K562 (cell line): ENCODE results near the gene TTC9B. TPM values are rescaled to one million over a fixed set of nuclear protein-coding genes. Genes with fewer than 3 reads are reported as not detected.

Experiments
- ATAC-seq: fragments of 200-7000 bp; cut with Tn5 transposase; 3 replicates; pipeline ENCODE4 v1.9.1; 2020; ENCODE audit warnings: moderate library complexity
- BruUV-seq: library from RNA; stranded (reverse); fragments of 400-500 nt; replicated peaks from 2 replicates; lab custom pipeline; 2021; lab: Mats Ljungman, UMichigan
- CTCF ChIA-PET: fragments of 300-600 bp; formaldehyde crosslinking; extraction: SDS; loops from one replicate; lab custom pipeline; 2021; ENCODE audit warnings: low intra/inter-chr PET ratio; lab: Yijun Ruan, JAX
- POLR2A ChIA-PET: fragments of 300-600, 350-650 bp; sonication (Branson Sonifier 250); formaldehyde crosslinking; extraction: SDS; loops from one replicate; lab custom pipeline; 2021; ENCODE audit warnings: antibody characterized with exemption, inconsistent platforms; lab: Yijun Ruan, JAX
- DNase-seq, 4 experiments: peaks; one replicate each; pipeline versions ENCODE4 v3.0.0 to v3.0.0-alpha.2; 2011 to 2018; ENCODE audit warnings: low spot score in 3 of 4, mixed read lengths in 3 of 4; ENCODE audit errors: extremely low read depth in 1 of 4
- FAIRE-seq: peaks from 2 replicates; lab custom pipeline; 2011; peaks lifted over from hg19 to GRCh38; lab: Jason Lieb, UNC
- H2AFZ ChIP-seq: 2 replicates; pipeline ENCODE4 v1.6.0; 2011; ENCODE audit warnings: low read depth, low read length, control low read depth, inconsistent platforms
- H3K27ac ChIP-seq: fragments of 200-600 bp; 3 replicates; pipeline ENCODE4 v1.8.0; 2011; ENCODE audit warnings: low read depth, mild to moderate bottlenecking, control low read depth, inconsistent platforms, low read length, moderate library complexity, mixed read lengths; ENCODE audit errors: extremely low read depth
- H3K27me3 ChIP-seq, 2 experiments: fragments of 300-600 bp in 1 of 2; 2 replicates in 1 of 2; 3 replicates in 1 of 2; pipeline versions ENCODE4 v1.6.0 to v1.8.0; 2011; ENCODE audit warnings: inconsistent platforms in 2 of 2, low read length in 2 of 2, mild to moderate bottlenecking in 1 of 2, mixed read lengths in 1 of 2, moderate library complexity in 1 of 2; ENCODE audit not compliant: control insufficient read depth in 2 of 2, insufficient read depth in 2 of 2
- H3K36me3 ChIP-seq: fragments of 300-600 bp; 3 replicates; pipeline ENCODE4 v1.8.0; 2011; ENCODE audit warnings: mild to moderate bottlenecking, low read length, inconsistent platforms; ENCODE audit not compliant: control insufficient read depth, insufficient read depth
- H3K4me1 ChIP-seq, 2 experiments: fragments of 200-600 bp in 1 of 2; replicated peaks in 1 of 2; 2 replicates in 1 of 2; 3 replicates in 1 of 2; pipeline versions ENCODE4 v1.5.1 to v1.8.0; 2011; ENCODE audit warnings: inconsistent platforms in 2 of 2, low read length in 2 of 2, mild to moderate bottlenecking in 1 of 2, mixed read lengths in 1 of 2, moderate library complexity in 1 of 2; ENCODE audit not compliant: control insufficient read depth in 2 of 2, insufficient read depth in 2 of 2
- H3K4me2 ChIP-seq: 2 replicates; pipeline ENCODE4 v1.6.1; 2011; ENCODE audit warnings: low read length, control low read depth, inconsistent platforms, mixed read lengths; ENCODE audit not compliant: insufficient read depth
- H3K4me3 ChIP-seq: fragments of 200-600 bp; sonication (generic), shearing (Covaris generic); 2 replicates; pipeline ENCODE4 v1.5.1; 2016; ENCODE audit warnings: control low read depth, inconsistent platforms
- H3K79me2 ChIP-seq: fragments of 200-600 bp; 3 replicates; pipeline ENCODE4 v1.8.0; 2011; ENCODE audit warnings: low read length, inconsistent platforms; ENCODE audit not compliant: control insufficient read depth, insufficient read depth
- H3K9ac ChIP-seq, 2 experiments: 2 replicates each; pipeline versions ENCODE4 v1.6.0 to v1.6.1; 2011; ENCODE audit warnings: low read depth in 2 of 2, low read length in 2 of 2, control low read depth in 1 of 2, inconsistent platforms in 1 of 2, mild to moderate bottlenecking in 1 of 2, mixed read lengths in 1 of 2; ENCODE audit not compliant: insufficient read depth in 1 of 2
- H3K9me1 ChIP-seq: one replicate; pipeline ENCODE4 v1.6.0; 2011; ENCODE audit warnings: inconsistent platforms, mild to moderate bottlenecking, low read length, moderate library complexity; ENCODE audit not compliant: control insufficient read depth, insufficient read depth
- H3K9me3 ChIP-seq: replicated peaks from 2 replicates; pipeline ENCODE4 v1.5.1; 2011; ENCODE audit warnings: low read depth, low read length, inconsistent platforms; ENCODE audit not compliant: control insufficient read depth, insufficient read depth
- H4K20me1 ChIP-seq: replicated peaks from 2 replicates; pipeline ENCODE4 v1.6.1; 2011; ENCODE audit warnings: low read length, inconsistent platforms, mixed read lengths; ENCODE audit not compliant: control insufficient read depth, insufficient read depth
- CBX1 ChIP-seq: sonication (generic); IDR thresholded peaks from 2 replicates; pipeline ENCODE4 v1.6.1; 2016; ENCODE audit warnings: antibody characterized with exemption, low read depth, mild to moderate bottlenecking
- CREM ChIP-seq: IDR thresholded peaks from 2 replicates; pipeline ENCODE4 v1.6.1; 2014; ENCODE audit warnings: antibody characterized with exemption, low read depth
- FOXJ2 ChIP-seq: fragments of 200-800 bp; sonication (Bioruptor generic); IDR thresholded peaks from 2 replicates; pipeline ENCODE4 v1.6.1; 2016; ENCODE audit warnings: missing genetic modification characterization, missing compliant biosample characterization
- POLR2A ChIP-seq: fragments of 450-650 bp; conservative IDR thresholded peaks from 2 replicates; pipeline ENCODE4 v1.6.1; 2016
- PRDM10 ChIP-seq: fragments of 450-650 bp; IDR thresholded peaks from 2 replicates; pipeline ENCODE4 v1.6.1; 2018; ENCODE audit not compliant: partially characterized antibody
- RBM39 ChIP-seq: fragments of 200-400 bp; formaldehyde crosslinking; optimal IDR thresholded peaks from 2 replicates; pipeline ENCODE3; 2018; ENCODE audit warnings: low read depth, low read length
- SPI1 ChIP-seq: IDR thresholded peaks from 2 replicates; pipeline ENCODE4 v1.6.1; 2011; ENCODE audit warnings: low read depth, low read length, control low read depth, borderline replicate concordance
- SREBF2 ChIP-seq: sonication (generic); formaldehyde crosslinking; IDR thresholded peaks from 2 replicates; pipeline ENCODE4 v1.4.0; 2020; ENCODE audit warnings: mild to moderate bottlenecking, missing genetic modification reagents
- THRB ChIP-seq: fragments of 450-650 bp; formaldehyde crosslinking; conservative IDR thresholded peaks from 2 replicates; pipeline ENCODE4 v1.4.0; 2022; ENCODE audit warnings: mild to moderate bottlenecking, missing genetic modification characterization
- TRIM25 ChIP-seq: fragments of 450-650 bp; IDR thresholded peaks from 2 replicates; pipeline ENCODE4 v1.7.0; 2016; ENCODE audit warnings: borderline replicate concordance
- ZNF263 ChIP-seq: sonication (generic); formaldehyde crosslinking; IDR thresholded peaks from 2 replicates; pipeline ENCODE4 v1.8.0; 2022; ENCODE audit warnings: mild to moderate bottlenecking, missing genetic modification reagents, borderline replicate concordance
- ZNF311 ChIP-seq: fragments of 250-450 bp; sonication (Bioruptor Pico); IDR thresholded peaks from 2 replicates; pipeline ENCODE4 v1.4.0; 2020; ENCODE audit warnings: mild to moderate bottlenecking, moderate library complexity
- ZNF76 ChIP-seq: fragments of 250-450 bp; sonication (Bioruptor Pico); IDR thresholded peaks from 2 replicates; pipeline ENCODE4 v1.4.0; 2020; ENCODE audit warnings: mild to moderate bottlenecking, moderate library complexity, borderline replicate concordance
- WGBS: fragments of 100-300 bp; shearing (Covaris generic); methylation state at CpG from one replicate; pipeline ENCODE4 v1.1.6; 2016; ENCODE audit warnings: low coverage, mixed read lengths; ENCODE audit not compliant: insufficient coverage; ENCODE audit errors: missing lambda C conversion rate; 5-methylcytosine and 5-hydroxymethylcytosine counted together
- in situ Hi-C: fragments of 300-500 bp; cut with MboI; formaldehyde crosslinking; loops from 4 replicates; pipeline ENCODE4 v1.15.0; 2018; ENCODE audit warnings: inconsistent platforms, mixed read lengths
- intact Hi-C: fragments of 100-400 bp; cut with micrococcal nuclease; formaldehyde crosslinking; loops from 2 replicates; pipeline ENCODE4 v1.14.2; 2022
- polyA plus RNA-seq, 8 experiments: library from polyadenylated mRNA; depleted of rRNA in 4 of 8; stranded (reverse) in 5 of 8; unstranded in 3 of 8; fragments of >200 nt; fragmentation: Nextera tagmentation in 2 of 8; fragmentation: Illumina TruSeq in 1 of 8; extraction: Ambion mirVana in 2 of 8; extraction: Trizol in 1 of 8; gene quantifications; 2 replicates each; pipeline versions ENCODE4 v1.2.1 to v1.2.3, GENCODE V29; 2011 to 2014; ENCODE audit warnings: inconsistent platforms in 1 of 8, missing spikeins in 1 of 8
- total RNA-seq, 7 experiments: library from RNA; depleted of rRNA in 6 of 7; stranded (reverse); fragments of >200 nt in 6 of 7; fragmentation: Illumina TruSeq in 2 of 7; extraction: Trizol in 2 of 7; gene quantifications; 2 replicates each; pipeline versions ENCODE4 v1.2.1 to v1.2.3, GENCODE V29; 2011 to 2021; ENCODE audit warnings: low replicate concordance in 1 of 7

TTC9B gene
- total and polyA plus RNA-seq, 9 of the 15 experiments (the other 6 are each of a cell fraction or from before 2014, with no cell fraction given) = 0.06 to 0.14 TPM; not detected in 7

- TF ChIP-seq THRB (CRISPR knock-in tag) (0 out of 2 replicates have a peak, but pooled peaks have one; percentile 18), ZNF263 (peak; percentile 53; the same call in 1 of the 2 replicates), TRIM25 (no peak)
These were observed 14.3 kb upstream of the TTC9B start (continued) for GRCh38 chr19:40232479-40232878.

- WGBS = 16% methylated on average over 13 of the region's 16 CpGs
- no peaks in the 10 kb centered on the region for H3K27me3 ChIP-seq
- peaks cover 41% of the 10 kb centered on the region; the same call in 2 of the 3 replicates for H3K36me3 ChIP-seq
- POLR2A ChIA-PET = interaction anchor here (0.6 to 2.0 kb wide), 4 partner anchors 12 to 57 kb away, joined by 3 to 7 read pairs (median 6); partner anchors contain the start of gene TTC9B
- no peaks in the 10 kb centered on the region for H3K9me1 ChIP-seq
- in situ Hi-C loops (no loop called here), intact Hi-C loops (loop anchor here (5.0 kb wide), 1 partner anchor 41 kb away; no protein-coding TSS in a partner anchor)
- H3K27ac ChIP-seq = peak overlapping the region; percentile 70
- H3K4me3 ChIP-seq = no peak overlapping the region; the same call in 1 of the 2 replicates
- H3K4me2 ChIP-seq = peak overlapping the region; percentile 57
- H2AFZ ChIP-seq = peak overlapping the region; percentile 37
- DNase-seq (peak; percentile 75 to 88 (median 78)), ATAC-seq (peak; percentile 90), FAIRE-seq (peak; percentile 91)
- BruUV-seq = no TSS peak
- no peaks in the 10 kb centered on the region for H3K79me2 ChIP-seq
- CTCF ChIA-PET = no interaction called here
- no peaks in the 10 kb centered on the region for H3K9me3 ChIP-seq
- peaks cover 25 to 53% of the 10 kb centered on the region in 2 experiments for H3K4me1 ChIP-seq
- H3K9ac ChIP-seq = peak overlapping the region; percentile 13 to 86
- no peaks in the 10 kb centered on the region for H4K20me1 ChIP-seq
- TF ChIP-seq SREBF2 (CRISPR knock-in tag) (no peak), RBM39 (no peak), POLR2A (peak; percentile 64), ZNF76 (CRISPR knock-in tag) (0 out of 2 replicates have a peak, but pooled peaks have one; percentile 14), FOXJ2 (tag) (no peak), CBX1 (no peak), ZNF311 (CRISPR knock-in tag) (no peak), CREM (peak; percentile 50; the same call in 1 of the 2 replicates), SPI1 (peak; percentile 57; the same call in 1 of the 2 replicates), PRDM10 (peak; percentile 88)
These were observed 13.6 kb upstream of the TTC9B start for GRCh38 chr19:40231544-40232424.
